Activated naive CD8-positive, alpha-beta T cell treated with anti-CD3 and anti-CD28 coated beads, Interleukin-2, amount 10 ng/mL, durations not matched to agents 7 days and 5 days (primary cell): Measurements from ENCODE around the gene PHPT1. TPM values are rescaled to one million over a fixed set of nuclear protein-coding genes. Genes with fewer than 3 reads are reported as not detected.
"Not testable (repeated sequence)": the region's sequence is repeated elsewhere in the genome, so short reads cannot be mapped to it uniquely, and the experiment has no call there.

Source experiments
- ATAC-seq: fragments of 150-1000 bp; cut with Tn5 transposase; one replicate; pipeline ENCODE4 v1.10.0; 2021; ENCODE audit warnings: low read depth, moderate library complexity
- POLR2A ChIA-PET: fragments of 350-600 bp; sonication (Branson Sonifier 250); formaldehyde crosslinking; loops from one replicate; lab custom pipeline; 2021; ENCODE audit warnings: antibody characterized with exemption; lab: Charles Lee
- DNase-seq: peaks from one replicate; pipeline ENCODE4 v3.0.0; 2021
- H3K27ac Mint-ChIP-seq: one replicate; pipeline ENCODE4 v1.8.0; 2022; ENCODE audit warnings: mild to moderate bottlenecking, mixed read lengths
- H3K27me3 Mint-ChIP-seq: one replicate; pipeline ENCODE4 v1.8.0; 2022; ENCODE audit warnings: mild to moderate bottlenecking, moderate library complexity, mixed read lengths
- H3K36me3 Mint-ChIP-seq: one replicate; pipeline ENCODE4 v1.8.0; 2021; ENCODE audit warnings: mild to moderate bottlenecking, mixed read lengths
- H3K4me1 Mint-ChIP-seq: one replicate; pipeline ENCODE4 v1.8.0; 2021; ENCODE audit warnings: mixed read lengths
- H3K4me3 Mint-ChIP-seq: one replicate; pipeline ENCODE4 v1.8.0; 2022; ENCODE audit warnings: mild to moderate bottlenecking, moderate library complexity, mixed read lengths
- H3K9me3 Mint-ChIP-seq: one replicate; pipeline ENCODE4 v1.8.0; 2021; ENCODE audit warnings: mixed read lengths
- total RNA-seq, 2 experiments: library from RNA; stranded (reverse); gene quantifications; one replicate each; pipeline ENCODE4 v1.2.3, GENCODE V29; 2021

The PHPT1 gene
- total RNA-seq, 2 experiments from 2014 or later = 80.5 to 89.0 TPM

GRCh38 chr9:136835932-136836904 is 13.0 kb upstream of the PHPT1 start:
- Mint-ChIP-seq H3K27ac (no peak overlapping the region), H3K9me3 (no peaks in the 10 kb centered on the region), H3K4me1 (no peaks in the 10 kb centered on the region), H3K36me3 (peaks cover 2% of the 10 kb centered on the region), H3K4me3 (no peak overlapping the region), H3K27me3 (no peaks in the 10 kb centered on the region)
- DNase-seq (no peak), ATAC-seq (no peak)
- POLR2A ChIA-PET = interaction anchor here (0.5 kb wide), 1 partner anchor 130 kb away, joined by 4 read pairs; no protein-coding TSS in a partner anchor

- ATAC-seq = no peak
Measured at GRCh38 chr9:136837146-136837855, 11.9 kb upstream of the PHPT1 start.

GRCh38 chr9:136837856-136838277 is 11.3 kb upstream of the PHPT1 start:
- H3K4me1 Mint-ChIP-seq, DNase-seq, H3K9me3 Mint-ChIP-seq, ATAC-seq, H3K36me3 Mint-ChIP-seq, H3K27ac Mint-ChIP-seq, H3K4me3 Mint-ChIP-seq, H3K27me3 Mint-ChIP-seq, POLR2A ChIA-PET: not testable (repeated sequence)

More at GRCh38 chr9:136837146-136837855, 11.9 kb upstream of the PHPT1 start:
- Mint-ChIP-seq H3K4me3 (no peak overlapping the region), H3K4me1 (peaks cover 2% of the 10 kb centered on the region), H3K27ac (no peak overlapping the region), H3K9me3 (no peaks in the 10 kb centered on the region), H3K36me3 (peaks cover 2% of the 10 kb centered on the region), H3K27me3 (no peaks in the 10 kb centered on the region)
- no peak for DNase-seq
- POLR2A ChIA-PET = no interaction called here

- DNase-seq = no peak
- H3K36me3 Mint-ChIP-seq = peaks cover 2% of the 10 kb centered on the region
- ATAC-seq = no peak
- H3K27ac Mint-ChIP-seq = no peak overlapping the region
- POLR2A ChIA-PET = interaction anchor here (0.6 kb wide), 1 partner anchor 20 kb away, joined by 3 read pairs; no protein-coding TSS in a partner anchor
- H3K4me1 Mint-ChIP-seq = peaks cover 4% of the 10 kb centered on the region
- H3K4me3 Mint-ChIP-seq = no peak overlapping the region
- no peaks in the 10 kb centered on the region for H3K27me3 Mint-ChIP-seq
- no peaks in the 10 kb centered on the region for H3K9me3 Mint-ChIP-seq
Measured at GRCh38 chr9:136838314-136839228, 10.6 kb upstream of the PHPT1 start.

GRCh38 chr9:136839229-136840139 is 9.7 kb upstream of the PHPT1 start:
- ATAC-seq (no peak), DNase-seq (no peak)
- H3K27me3 Mint-ChIP-seq = no peaks in the 10 kb centered on the region
- no peak overlapping the region for H3K4me3 Mint-ChIP-seq
- H3K9me3 Mint-ChIP-seq = no peaks in the 10 kb centered on the region
- peaks cover 2% of the 10 kb centered on the region for H3K36me3 Mint-ChIP-seq
- POLR2A ChIA-PET = no interaction called here
- peaks cover 4% of the 10 kb centered on the region for H3K4me1 Mint-ChIP-seq
- peak overlapping the region; percentile 27 for H3K27ac Mint-ChIP-seq

- peaks cover 2% of the 10 kb centered on the region for H3K36me3 Mint-ChIP-seq
- H3K27ac Mint-ChIP-seq = peak overlapping the region; percentile 27
- H3K4me3 Mint-ChIP-seq = no peak overlapping the region
- no peaks in the 10 kb centered on the region for H3K9me3 Mint-ChIP-seq
- peaks cover 2% of the 10 kb centered on the region for H3K27me3 Mint-ChIP-seq
- H3K4me1 Mint-ChIP-seq = peaks cover 4% of the 10 kb centered on the region
- DNase-seq = no peak
- POLR2A ChIA-PET = no interaction called here
- no peak for ATAC-seq
Measured at GRCh38 chr9:136840140-136840876, 8.9 kb upstream of the PHPT1 start.

- ATAC-seq (no peak), DNase-seq (no peak)
- H3K27me3 Mint-ChIP-seq = peaks cover 3% of the 10 kb centered on the region
- POLR2A ChIA-PET = interaction anchor here (1.0 to 2.2 kb wide), 3 partner anchors 41 to 103 kb away, joined by 3 to 10 read pairs (median 5); partner anchors contain the start of gene FBXW5
- H3K4me1 Mint-ChIP-seq = peaks cover 4% of the 10 kb centered on the region
- H3K27ac Mint-ChIP-seq = no peak overlapping the region
- H3K9me3 Mint-ChIP-seq = no peaks in the 10 kb centered on the region
- H3K36me3 Mint-ChIP-seq = peaks cover 2% of the 10 kb centered on the region
- H3K4me3 Mint-ChIP-seq = no peak overlapping the region
Measured at GRCh38 chr9:136840877-136841645, 8.1 kb upstream of the PHPT1 start.

- peak overlapping the region; percentile 76 for H3K27ac Mint-ChIP-seq
Measured at GRCh38 chr9:136841646-136842379, 7.4 kb upstream of the PHPT1 start.

GRCh38 chr9:136842380-136842948 is 6.7 kb upstream of the PHPT1 start, which contains the start of gene AJM1:
Gene AJM1, plus strand, starts transcription at chr9:136842478. Its CDS starts 1,937 bp downstream, at chr9:136844415.
- peak within 1 kb of the TSS; percentile 85 for H3K4me3 Mint-ChIP-seq
- peak; percentile 86 for ATAC-seq
- H3K27ac Mint-ChIP-seq = peak within 1 kb of the TSS; percentile 76
- not testable (repeated sequence) for H3K4me1 Mint-ChIP-seq, H3K27me3 Mint-ChIP-seq, H3K36me3 Mint-ChIP-seq, H3K9me3 Mint-ChIP-seq
- peak; percentile 89 for DNase-seq
- POLR2A ChIA-PET = interaction anchor here (0.6 to 3.0 kb wide), 10 partner anchors 19 to 149 kb away, joined by 3 to 12 read pairs (median 3); partner anchors contain the start of genes EDF1, FBXW5, PAXX and RABL6

More at GRCh38 chr9:136841646-136842379, 7.4 kb upstream of the PHPT1 start:
- H3K27me3 Mint-ChIP-seq, H3K9me3 Mint-ChIP-seq, H3K36me3 Mint-ChIP-seq, H3K4me1 Mint-ChIP-seq, DNase-seq, ATAC-seq: not testable (repeated sequence)
- POLR2A ChIA-PET = interaction anchor here (0.7 to 3.0 kb wide), 8 partner anchors 19 to 150 kb away, joined by 3 to 12 read pairs (median 4); partner anchors contain the start of genes EDF1, FBXW5, PAXX and RABL6
- H3K4me3 Mint-ChIP-seq = peak overlapping the region; percentile 85
